Stimulated activated CD8-positive, alpha-beta memory T cell treated with anti-CD3 and anti-CD28 coated beads, Interleukin-2, amount 100 ng/mL, for 48 hours (primary cell): ENCODE data around the gene LGALS14.

ENCODE experiments used
- DNase-seq, 2 donors: peaks; one replicate each; pipeline ENCODE4 v3.0.0-alpha.2; 2020; ENCODE audit warnings: low read depth in 2 of 2

LGALS14 gene

DNA sequence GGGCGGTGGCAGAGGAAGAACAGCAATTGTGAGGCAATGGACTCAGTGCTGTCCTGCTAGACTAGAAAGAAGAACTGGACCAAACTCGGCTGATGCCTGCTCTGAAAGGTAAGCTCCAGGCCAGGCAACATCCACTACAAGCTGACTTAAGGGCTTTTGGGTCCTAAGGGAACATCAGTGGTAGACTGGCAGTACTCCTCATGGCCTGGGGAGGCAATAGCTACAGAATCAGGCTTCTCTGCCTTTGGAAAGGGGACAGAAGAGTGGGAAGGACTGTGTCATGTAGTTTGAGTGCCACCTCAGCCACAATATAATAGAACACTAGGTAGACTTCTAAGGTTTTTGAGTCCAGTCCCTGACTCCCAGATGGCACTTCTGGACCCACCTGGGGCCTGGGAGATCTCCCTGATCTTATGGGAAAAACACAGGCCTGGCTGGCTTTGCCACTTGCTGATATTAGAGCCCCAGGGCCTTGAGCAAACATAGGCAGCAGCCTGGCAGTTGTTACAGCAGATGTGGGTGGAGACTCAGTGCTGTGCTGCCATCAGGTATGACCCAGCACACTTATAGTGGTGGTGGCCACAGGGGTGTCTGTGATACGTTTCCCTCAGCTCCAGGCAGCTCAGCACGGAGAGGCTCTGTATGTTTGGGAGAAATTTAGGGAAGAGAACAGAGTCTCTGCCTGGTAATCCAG, 42.7 kb downstream of the LGALS14 start:
- DNase-seq: no peak

DNA sequence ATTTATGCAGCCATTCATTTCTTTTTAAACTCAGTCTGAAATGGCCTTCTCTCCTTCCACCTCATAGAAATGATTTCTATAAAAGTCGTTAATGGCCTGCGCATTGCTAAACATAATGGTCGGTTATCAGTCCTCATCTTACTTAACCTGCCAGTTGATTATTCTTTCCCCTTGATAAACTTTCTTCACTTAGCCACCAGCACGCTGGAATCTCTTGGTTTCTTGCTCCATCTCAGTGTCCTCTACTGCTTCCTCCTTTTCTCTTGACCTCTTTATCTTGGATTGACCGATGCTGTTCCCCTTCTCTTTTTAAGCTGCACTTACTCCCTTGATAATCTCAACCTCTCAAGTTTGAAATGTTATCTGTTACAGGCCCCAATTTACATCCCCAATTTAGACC, 45.7 kb downstream of the LGALS14 start:
- DNase-seq: no peak

DNA sequence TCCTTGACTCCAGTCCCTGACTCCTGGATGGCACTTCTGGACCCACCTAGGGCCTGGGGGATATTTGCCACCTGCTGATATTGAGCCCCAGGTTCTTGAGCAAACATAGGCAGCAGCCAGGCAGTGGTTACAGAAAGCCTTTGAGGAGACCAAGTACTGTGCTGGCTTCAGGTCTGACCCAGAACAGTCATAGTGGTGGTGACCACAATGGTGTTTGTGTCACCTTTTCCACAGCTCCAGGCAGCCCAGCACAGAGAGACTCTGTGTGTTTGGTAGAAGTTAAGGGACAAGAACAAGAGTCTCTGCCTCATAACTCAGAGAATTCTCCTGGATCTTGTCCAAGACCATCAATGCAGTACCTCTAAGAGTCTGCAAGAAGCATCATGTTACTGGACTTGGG, 48.1 kb downstream of the LGALS14 start:
- no peak for DNase-seq

DNA sequence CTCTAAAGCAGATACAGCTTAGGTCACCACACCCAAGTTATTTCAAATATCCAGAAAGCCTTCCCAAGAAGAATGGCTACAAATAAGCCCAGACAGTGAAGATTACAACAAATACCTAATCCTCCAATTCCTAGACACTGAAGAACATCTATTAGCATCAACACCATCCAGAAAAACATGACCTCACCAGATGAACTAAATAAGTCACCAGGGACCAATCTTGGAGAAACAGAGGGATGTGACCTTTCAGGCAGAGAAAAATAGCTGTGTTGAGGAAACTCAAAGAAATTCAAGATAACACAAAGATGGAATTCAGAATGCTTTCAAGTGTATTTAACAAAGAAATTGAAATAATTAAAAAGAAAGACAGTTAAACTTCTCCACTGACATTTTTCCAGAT, 48.5 kb downstream of the LGALS14 start:
- no peak for DNase-seq

DNA sequence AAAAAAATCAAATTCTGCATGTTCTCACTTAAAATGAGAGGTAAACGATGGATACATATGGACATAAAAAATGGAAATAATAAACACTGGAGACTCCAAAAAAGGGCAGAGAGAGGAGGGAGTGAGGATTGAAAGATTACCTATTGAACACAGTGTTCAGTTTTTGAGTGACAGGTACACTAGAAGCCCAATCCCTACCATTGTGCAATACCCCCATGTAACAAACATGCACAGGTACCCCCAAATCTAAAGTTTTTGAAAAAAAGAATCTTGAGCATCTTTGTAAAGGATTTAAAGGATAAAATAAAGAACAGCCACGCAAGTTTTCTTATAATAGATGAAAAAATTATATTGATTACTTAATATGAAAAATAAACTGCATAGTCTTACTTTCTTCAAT, 50.3 kb downstream of the LGALS14 start:
- no peak for DNase-seq

DNA sequence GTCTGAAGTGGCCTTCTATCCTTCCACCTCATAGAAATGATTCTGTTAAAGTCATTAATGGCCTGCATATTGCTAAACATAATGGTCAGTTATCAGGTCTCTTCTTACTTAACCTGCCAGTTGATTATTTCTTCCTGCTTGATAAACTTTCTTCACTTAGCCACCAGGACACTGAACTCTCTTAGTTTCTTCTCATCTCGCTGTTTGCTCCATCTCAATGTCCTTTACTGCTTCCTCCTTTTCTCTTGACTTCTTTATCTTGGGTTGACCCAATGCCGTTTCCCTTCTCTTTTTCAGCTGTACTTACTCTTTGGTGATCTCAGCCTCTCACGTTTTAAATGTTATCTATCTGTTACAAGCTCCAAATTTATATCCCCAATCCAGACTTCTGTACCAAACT, 50.7 kb downstream of the LGALS14 start:
- DNase-seq: no peak
